Progenitor cell of endocrine pancreas (in vitro differentiated cells): ENCODE results near the gene SUPT6H. TPM values are rescaled to one million over a fixed set of nuclear protein-coding genes. Genes with fewer than 3 reads are reported as not detected.
A peak's percentile ranks its signal among the peaks of the same experiment; 100 is the strongest.

Experiments used
- DNase-seq: peaks from one replicate; pipeline ENCODE4 v3.0.0; 2021; ENCODE audit warnings: low spot score; ENCODE audit not compliant: unreplicated experiment
- H3K27ac Mint-ChIP-seq: 2 replicates; pipeline ENCODE4 v1.8.0; 2021; ENCODE audit warnings: mild to moderate bottlenecking, moderate library complexity, mixed read lengths
- H3K27me3 Mint-ChIP-seq: 2 replicates; pipeline ENCODE4 v1.8.0; 2021; ENCODE audit warnings: mixed read lengths
- H3K36me3 Mint-ChIP-seq: 2 replicates; pipeline ENCODE4 v1.8.0; 2022; ENCODE audit warnings: mixed read lengths; ENCODE audit not compliant: insufficient read depth
- H3K4me1 Mint-ChIP-seq: 2 replicates; pipeline ENCODE4 v1.8.0; 2021; ENCODE audit warnings: low read depth, mixed read lengths
- H3K4me3 Mint-ChIP-seq: 2 replicates; pipeline ENCODE4 v1.8.0; 2021; ENCODE audit warnings: low read depth, mild to moderate bottlenecking, moderate library complexity, mixed read lengths
- H3K9me3 Mint-ChIP-seq: 2 replicates; pipeline ENCODE4 v1.8.0; 2021; ENCODE audit warnings: low read depth, mixed read lengths
- total RNA-seq: library from RNA; stranded (reverse); gene quantifications from 2 replicates; pipeline ENCODE4 v1.2.1, GENCODE V29; 2021
- TF ChIP-seq, protein P1 (sequence below): fragments of 200-600 bp; sonication (generic); IDR thresholded peaks from one replicate; pipeline ENCODE4 v1.5.0; 2021; ENCODE audit warnings: antibody characterized with exemption, mild to moderate bottlenecking; ENCODE audit not compliant: unreplicated experiment

The SUPT6H gene
- total RNA-seq, 1 donor from 2014 or later, result 80.0 TPM

DNA sequence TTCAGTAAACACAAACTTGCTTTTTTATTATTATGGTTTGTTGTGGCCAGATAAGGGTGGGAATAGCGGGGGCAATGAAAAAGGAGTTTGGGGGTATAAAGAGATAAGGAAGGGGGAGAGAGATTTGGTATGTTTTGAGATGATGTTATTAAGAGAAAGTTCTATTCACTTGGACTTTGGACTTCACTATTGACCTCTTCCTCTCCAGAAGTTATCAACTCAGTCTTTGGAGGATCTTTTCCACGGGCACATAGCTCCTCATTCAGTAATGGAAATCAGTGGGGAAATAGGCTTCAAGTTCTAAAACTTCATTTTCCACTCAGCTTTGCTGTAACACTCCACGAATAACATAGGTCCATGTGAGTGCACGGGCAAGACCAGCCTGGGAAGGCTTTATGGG lies 26.5 kb downstream of the SUPT6H start:
- H3K4me1 Mint-ChIP-seq, result peaks cover 4% of the 10 kb centered on the region
- TF ChIP-seq, protein P1, sequence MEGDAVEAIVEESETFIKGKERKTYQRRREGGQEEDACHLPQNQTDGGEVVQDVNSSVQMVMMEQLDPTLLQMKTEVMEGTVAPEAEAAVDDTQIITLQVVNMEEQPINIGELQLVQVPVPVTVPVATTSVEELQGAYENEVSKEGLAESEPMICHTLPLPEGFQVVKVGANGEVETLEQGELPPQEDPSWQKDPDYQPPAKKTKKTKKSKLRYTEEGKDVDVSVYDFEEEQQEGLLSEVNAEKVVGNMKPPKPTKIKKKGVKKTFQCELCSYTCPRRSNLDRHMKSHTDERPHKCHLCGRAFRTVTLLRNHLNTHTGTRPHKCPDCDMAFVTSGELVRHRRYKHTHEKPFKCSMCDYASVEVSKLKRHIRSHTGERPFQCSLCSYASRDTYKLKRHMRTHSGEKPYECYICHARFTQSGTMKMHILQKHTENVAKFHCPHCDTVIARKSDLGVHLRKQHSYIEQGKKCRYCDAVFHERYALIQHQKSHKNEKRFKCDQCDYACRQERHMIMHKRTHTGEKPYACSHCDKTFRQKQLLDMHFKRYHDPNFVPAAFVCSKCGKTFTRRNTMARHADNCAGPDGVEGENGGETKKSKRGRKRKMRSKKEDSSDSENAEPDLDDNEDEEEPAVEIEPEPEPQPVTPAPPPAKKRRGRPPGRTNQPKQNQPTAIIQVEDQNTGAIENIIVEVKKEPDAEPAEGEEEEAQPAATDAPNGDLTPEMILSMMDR, result no peak
- peak overlapping the region; percentile 20 for H3K27ac Mint-ChIP-seq
- no peak overlapping the region for H3K4me3 Mint-ChIP-seq
- peaks cover 52% of the 10 kb centered on the region for H3K36me3 Mint-ChIP-seq
- DNase-seq, result no peak
- H3K9me3 Mint-ChIP-seq, result no peaks in the 10 kb centered on the region
- no peaks in the 10 kb centered on the region for H3K27me3 Mint-ChIP-seq

DNA sequence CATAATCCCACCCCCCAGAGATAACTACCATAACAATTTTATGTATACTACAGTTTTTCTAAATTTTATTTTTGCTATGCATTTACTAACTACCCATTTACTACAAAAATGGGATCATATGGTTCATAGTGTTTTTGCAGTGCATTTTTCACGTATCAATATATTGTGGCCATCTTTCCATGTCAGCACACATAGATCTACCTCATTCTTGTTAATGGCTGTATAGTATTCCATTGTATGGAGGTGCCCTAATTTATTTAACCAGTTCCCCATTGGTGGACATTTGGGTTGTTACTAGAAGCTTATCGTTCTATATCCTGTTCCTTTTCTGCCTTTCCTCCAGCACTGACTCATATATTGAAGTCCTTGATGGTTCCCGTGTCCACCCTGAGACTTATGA lies 27.0 kb downstream of the SUPT6H start:
- H3K27ac Mint-ChIP-seq, result no peak overlapping the region
- peaks cover 53% of the 10 kb centered on the region for H3K36me3 Mint-ChIP-seq
- no peaks in the 10 kb centered on the region for H3K9me3 Mint-ChIP-seq
- TF ChIP-seq, protein P1, result no peak
- no peak overlapping the region for H3K4me3 Mint-ChIP-seq
- H3K27me3 Mint-ChIP-seq, result no peaks in the 10 kb centered on the region
- no peak for DNase-seq
- peaks cover 4% of the 10 kb centered on the region for H3K4me1 Mint-ChIP-seq

DNA sequence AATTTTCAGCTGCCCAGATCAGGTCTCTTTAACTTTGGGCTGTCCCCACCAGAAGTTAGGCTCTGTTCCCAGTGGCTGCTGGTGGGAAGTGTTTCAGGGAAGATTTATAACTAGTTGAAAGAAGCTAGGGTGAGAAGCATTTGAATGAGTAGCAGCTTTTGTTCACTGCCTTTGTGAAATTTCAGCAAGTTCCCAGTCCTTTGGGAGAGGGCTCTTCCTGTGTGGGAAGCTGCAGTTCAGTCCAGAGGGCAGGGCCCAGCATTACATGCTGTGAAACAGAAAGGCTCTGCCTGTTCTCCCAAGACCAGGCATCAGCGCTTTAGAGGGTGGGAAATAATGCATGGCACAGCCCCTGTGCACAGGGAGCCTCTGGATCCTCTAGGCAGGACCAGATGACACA lies 31.9 kb downstream of the SUPT6H start:
- Mint-ChIP-seq H3K36me3 (peaks cover 23% of the 10 kb centered on the region), H3K27me3 (no peaks in the 10 kb centered on the region), H3K4me3 (no peak overlapping the region), H3K27ac (peak overlapping the region; percentile 71), H3K9me3 (no peaks in the 10 kb centered on the region), H3K4me1 (peaks cover 18% of the 10 kb centered on the region)
- TF ChIP-seq, protein P1, result no peak
- DNase-seq, result no peak

DNA sequence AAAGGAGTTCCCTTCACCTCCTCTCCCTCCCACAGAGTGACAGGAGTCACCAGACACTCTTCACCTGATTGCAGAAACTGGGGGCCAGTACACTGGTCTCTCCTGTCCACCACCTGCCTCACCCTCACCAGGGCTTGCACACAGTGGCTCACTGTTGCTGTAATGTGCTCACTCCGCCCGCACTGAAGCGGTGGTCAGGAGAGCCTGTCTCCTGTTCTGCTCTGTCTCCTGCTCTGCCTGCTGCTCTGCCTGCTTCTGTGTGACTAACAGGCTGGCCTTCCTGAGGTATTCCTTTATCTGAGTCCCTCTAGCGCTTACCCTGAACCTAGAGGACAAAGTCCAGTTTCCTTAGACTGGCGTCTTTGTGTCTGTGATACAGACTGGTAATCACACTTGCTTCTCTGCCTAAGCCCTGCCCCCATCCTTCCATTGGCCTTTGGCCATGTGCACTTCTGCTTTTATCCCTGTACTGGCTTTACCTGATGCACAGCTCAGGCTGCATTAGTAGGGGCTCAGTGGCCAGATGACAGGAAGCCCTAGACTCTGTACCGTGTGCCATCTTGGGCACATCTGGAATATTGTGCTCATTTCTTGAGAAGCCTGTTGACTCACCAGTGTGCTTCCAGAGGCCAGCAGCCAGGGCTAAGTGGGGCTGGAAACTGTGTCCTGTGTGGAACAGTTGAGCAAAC lies 36.4 kb downstream of the SUPT6H start:
- H3K27ac Mint-ChIP-seq, result peak overlapping the region; percentile 92
- H3K9me3 Mint-ChIP-seq, result no peaks in the 10 kb centered on the region
- H3K36me3 Mint-ChIP-seq, result peaks cover 19% of the 10 kb centered on the region
- peaks cover 23% of the 10 kb centered on the region for H3K4me1 Mint-ChIP-seq
- H3K27me3 Mint-ChIP-seq, result no peaks in the 10 kb centered on the region
- TF ChIP-seq, protein P1, result no peak
- no peak for DNase-seq
- H3K4me3 Mint-ChIP-seq, result peak overlapping the region; percentile 43

DNA sequence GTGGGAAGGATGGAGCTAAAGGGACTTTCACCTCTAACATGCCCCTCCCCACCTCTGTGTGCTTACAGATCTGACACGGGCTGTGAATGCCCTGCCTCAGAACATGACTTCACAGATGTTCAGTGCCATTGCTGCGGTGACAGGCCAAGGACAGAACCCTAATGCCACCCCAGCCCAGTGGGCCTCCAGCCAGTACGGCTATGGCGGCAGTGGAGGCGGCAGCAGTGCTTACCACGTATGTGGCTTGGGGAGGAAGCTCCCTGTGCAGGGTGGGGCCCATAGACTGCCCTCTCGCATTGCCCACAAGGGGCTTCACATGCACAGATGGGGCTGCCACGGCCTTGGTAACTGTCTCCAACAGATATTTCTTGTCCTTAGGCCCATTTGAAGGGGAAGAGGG lies 38.3 kb downstream of the SUPT6H start:
- H3K36me3 Mint-ChIP-seq, result peaks cover 19% of the 10 kb centered on the region

More for the DNA sequence above, 38.3 kb downstream of the SUPT6H start:
- DNase-seq, result no peak
- H3K27ac Mint-ChIP-seq, result peak overlapping the region; percentile 41
- TF ChIP-seq, protein P1, result no peak
- H3K4me3 Mint-ChIP-seq, result no peak overlapping the region
- no peaks in the 10 kb centered on the region for H3K27me3 Mint-ChIP-seq
- peaks cover 23% of the 10 kb centered on the region for H3K4me1 Mint-ChIP-seq
- no peaks in the 10 kb centered on the region for H3K9me3 Mint-ChIP-seq
